GM21526 (cell line): ENCODE measurements around the gene DOCK9.

ENCODE experiments used
- ATAC-seq: cut with Tn5 transposase; IDR thresholded peaks from one replicate; pipeline ENCODE4 v1.9.1; 2021; ENCODE audit warnings: moderate library complexity; ENCODE audit not compliant: unreplicated experiment, low FRiP score

DOCK9 gene

DNA sequence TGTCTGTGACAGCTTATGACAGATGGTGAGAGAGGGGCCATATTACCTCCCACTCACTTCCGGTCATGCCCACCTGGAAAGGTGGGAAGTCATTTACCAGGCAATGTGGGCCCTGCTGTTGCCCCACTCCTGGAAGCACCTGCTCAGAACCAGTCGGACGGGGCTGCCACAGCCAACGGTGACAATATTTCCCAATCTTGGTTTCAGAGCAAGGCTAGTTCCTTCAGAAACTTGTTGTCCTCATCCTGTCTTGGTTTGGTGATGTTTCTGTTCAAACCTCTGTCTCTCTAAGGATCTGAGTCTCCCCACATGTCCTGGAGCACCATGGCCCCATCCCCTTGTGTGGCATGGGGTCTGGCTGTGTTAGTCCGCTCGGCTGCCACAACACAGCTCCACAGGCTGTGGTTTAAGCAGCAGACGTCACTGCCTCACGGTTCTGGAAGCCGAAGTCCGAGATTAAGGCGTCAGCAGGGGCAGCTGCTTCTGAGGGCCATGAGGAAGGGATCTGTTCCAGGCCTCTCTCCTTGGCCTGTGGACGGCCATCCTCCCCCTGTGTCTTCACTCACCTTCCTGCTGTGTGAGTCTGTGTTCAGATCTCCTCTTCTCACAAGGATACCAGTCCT, 193.9 kb downstream of the DOCK9 start:
- no peak for ATAC-seq

- ATAC-seq: no peak
These were observed 195.2 kb downstream of the DOCK9 start for GRCh38 chr13:98782654-98783053.

DNA sequence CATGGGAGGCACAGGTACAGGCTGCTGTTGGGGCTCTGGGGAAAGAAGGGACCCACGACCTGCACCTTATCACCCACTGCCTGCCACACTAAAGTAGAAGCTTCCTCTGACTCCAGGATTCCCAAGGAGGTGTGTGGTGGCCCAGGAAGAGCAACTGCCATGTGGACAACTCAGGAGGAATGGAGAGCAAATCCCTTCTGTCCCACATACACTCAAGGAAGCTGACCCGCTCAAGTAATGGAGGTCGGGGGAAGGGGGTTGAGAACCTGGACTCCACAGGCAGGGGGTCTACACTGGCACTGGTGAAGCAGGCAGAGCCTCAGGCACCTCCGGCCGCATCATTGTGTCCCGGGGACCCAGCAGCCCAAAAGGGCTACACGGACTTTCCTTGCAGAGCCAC, 196.0 kb downstream of the DOCK9 start:
- ATAC-seq: no peak

DNA sequence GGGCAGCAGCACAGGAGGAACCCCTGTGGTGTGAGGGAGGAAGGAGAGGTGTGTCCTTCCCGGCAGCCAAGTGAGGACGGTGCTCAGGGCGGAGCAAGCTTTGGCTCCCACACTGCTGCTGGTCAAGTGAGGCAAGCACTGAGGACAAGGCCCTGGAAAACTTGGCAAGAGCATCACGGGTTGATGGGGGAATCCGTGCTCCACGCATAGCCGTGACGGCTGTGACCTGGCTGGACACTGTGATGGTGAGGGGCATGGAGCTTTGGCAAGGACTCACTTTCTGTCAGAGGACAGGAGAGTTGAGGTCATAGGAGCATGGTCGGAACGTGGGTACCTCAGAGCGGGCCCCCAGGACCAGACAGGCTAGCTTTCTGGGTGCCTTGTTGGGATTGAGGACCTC, 196.4 kb downstream of the DOCK9 start:
- no peak for ATAC-seq

- no peak for ATAC-seq
These were observed 196.8 kb downstream of the DOCK9 start for GRCh38 chr13:98781045-98781444.

DNA sequence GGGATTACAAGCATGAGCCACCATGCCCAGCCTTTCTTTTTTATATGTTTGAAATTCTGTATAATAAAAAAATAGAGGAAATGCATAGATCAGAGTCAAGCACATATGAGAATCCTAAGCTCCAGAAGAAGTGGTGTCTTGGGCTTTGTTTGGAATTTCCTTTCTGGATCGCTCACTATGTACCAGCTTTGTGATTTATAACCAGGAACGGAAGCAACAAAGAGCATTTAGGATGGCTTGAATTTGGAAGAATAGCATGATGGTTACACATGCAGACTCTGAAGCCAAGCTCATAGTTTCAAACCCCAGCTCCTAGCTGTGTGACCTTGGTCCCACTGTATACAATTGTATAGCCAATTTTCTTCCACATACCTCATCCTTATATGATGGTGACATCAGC, 197.4 kb downstream of the DOCK9 start:
- no peak for ATAC-seq

DNA sequence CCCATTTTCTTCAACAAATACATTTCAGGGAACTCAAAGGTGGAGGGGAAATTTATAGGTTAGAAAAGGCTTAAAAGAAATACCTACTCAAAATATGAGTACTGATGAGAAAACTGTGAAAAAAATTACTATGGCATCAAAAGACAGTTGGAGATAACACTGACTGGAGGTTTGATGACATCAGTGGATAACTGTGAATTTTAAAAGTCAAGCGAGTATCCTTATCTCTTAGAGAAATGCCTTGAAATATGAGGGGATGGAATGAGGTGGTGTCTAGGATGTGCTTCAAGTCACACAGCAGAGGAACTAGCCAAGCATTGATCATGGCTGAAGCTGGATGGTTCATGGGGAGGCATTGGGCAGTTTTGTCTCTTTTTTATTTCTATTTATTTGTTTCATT, 198.2 kb downstream of the DOCK9 start:
- ATAC-seq: no peak

GRCh38 chr13:98778749-98779148, 199.1 kb downstream of the DOCK9 start:
- ATAC-seq: no peak

DNA sequence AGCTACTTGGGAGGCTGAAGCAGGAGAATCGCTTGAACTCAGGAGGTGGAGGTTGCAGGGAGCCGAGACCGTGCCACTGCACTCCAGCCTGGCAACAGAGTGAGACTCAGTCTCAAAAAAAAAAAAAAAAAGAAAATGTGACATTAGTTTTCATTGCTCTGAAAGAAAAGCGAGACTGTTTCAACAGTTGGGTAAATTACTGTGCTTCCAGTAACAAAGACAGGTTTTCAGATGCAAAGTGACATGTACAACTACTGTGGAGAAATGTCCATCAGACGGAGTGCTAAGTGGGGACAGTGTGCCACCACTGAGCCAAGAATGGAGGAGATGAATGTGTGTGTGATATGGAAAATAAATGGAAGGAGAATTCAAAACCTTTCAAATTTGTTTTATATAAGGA, 201.2 kb downstream of the DOCK9 start:
- no peak for ATAC-seq

DNA sequence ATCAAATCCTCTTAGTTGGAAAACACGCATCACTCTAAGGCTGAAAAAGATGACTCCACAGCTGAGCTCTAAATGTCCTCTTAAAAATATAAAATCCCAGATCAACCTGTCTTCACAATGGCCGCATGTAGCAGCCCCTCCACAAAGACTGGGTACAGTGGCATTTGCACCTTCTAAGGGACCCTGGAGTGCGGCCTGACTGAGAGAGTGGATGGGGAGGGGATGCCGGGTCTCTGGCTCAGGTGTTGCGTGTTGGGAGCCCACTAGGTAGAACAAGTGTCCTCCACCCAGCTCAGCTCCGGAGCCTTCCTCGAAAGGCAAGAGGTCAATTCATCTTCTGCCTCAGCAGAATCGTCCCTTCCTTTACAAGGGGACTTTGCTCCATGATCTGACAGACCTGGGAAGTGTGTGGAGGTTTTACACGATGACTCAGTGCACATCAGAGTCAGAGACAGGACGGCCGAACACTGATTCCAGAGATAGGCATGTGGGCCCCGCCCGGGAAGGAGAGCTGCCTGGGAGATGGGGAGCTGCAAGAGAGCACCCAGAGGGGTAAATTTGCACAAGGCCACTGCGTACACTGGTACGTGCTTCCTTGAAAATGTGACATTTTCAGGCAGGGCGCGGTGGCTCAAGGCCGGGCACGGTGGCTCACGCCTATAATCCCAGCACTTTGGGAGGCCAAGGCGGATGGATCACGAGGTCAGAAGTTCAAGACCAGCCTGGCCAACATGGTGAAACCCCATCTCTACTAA, 201.8 kb downstream of the DOCK9 start:
- no peak for ATAC-seq

- ATAC-seq: no peak
These were observed 202.5 kb downstream of the DOCK9 start for GRCh38 chr13:98775386-98775785.

DNA sequence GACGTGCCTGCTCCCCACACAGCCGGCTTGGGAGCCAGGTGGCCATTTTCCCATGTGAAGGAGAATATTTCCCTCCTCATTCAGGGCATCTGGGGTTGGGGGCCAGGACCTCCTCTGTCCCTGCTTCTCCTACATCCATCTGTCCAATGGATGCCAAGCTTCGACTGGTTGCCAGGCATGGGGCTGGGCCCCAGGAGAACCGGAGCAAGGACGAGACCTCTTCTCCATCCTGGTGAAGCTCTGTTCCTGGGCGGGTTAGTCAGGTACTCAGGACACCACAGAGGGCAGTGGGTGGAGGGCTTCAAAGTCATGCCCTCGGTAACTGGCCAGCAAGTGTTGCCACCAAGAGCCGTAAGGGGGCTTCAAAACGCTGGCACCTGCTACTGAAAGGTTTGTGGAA, 203.1 kb downstream of the DOCK9 start:
- no peak for ATAC-seq

- no peak for ATAC-seq
These were observed 203.9 kb downstream of the DOCK9 start for GRCh38 chr13:98773921-98774320.

GRCh38 chr13:98772794-98773452, 204.9 kb downstream of the DOCK9 start:
- no peak for ATAC-seq

GRCh38 chr13:98771838-98772611, 205.8 kb downstream of the DOCK9 start:
- ATAC-seq: no peak

DNA sequence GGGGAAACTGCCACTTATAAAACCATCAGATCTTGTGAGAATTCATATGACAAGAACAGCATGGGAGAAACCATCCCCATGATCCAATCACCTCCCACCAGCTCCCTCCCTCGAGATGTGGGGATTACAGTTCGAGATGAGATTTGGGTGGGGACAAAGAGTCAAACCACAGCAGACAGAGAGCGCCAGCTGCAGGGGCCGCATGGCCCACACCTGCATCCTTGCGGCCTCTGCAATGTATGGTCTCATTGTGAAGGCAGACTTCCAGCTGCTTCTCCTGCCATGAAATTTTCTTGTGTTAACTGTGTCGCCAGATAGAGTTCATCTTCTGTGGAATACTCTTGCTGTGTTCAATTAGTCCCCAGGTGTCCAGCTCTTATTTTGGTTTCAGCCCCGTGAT, 208.1 kb downstream of the DOCK9 start:
- no peak for ATAC-seq

GRCh38 chr13:98768522-98768921, 209.3 kb downstream of the DOCK9 start:
- ATAC-seq: no peak

- no peak for ATAC-seq
These were observed 211.2 kb downstream of the DOCK9 start for GRCh38 chr13:98766697-98767096.

GRCh38 chr13:98765996-98766519, 211.8 kb downstream of the DOCK9 start:
- no peak for ATAC-seq

DNA sequence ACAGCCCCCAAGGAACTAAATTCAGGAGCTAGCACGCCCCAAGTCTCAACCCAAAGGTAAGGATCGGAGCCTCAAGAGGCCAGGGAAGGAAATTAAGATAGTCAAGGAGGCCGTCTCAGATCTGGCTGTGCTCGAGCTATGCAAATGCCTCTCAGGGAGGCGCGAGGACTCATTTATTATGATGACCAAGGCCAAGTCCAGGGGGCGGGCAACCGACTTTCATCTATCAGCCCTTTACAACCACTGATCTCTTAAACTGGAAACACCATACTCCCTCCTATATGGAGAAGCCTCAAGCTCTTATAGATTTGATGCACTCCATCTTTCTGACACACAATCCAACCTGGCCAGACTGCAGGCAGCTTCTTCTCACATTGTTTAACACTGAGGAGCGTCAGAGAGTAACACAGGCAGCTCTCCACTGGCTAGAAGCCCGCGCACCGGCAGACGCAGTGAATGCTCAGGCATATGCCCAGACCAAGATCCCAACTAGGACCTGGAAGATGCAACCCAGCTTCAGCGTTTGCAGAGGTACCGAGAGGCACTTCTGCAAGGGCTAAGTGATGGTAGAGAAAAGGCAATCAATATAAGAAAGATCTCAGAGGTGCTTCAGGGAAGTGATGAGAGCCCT, 215.8 kb downstream of the DOCK9 start:
- ATAC-seq: peak; percentile 40
